Peyer's patch (tissue), 4 donors: ENCODE data around the gene DRD2.

Experiments
- CTCF ChIP-seq, 6 experiments: fragments of 450-650 bp in 4 of 6; fragments of 200-600 bp in 2 of 6; sonication (generic) in 1 of 6; IDR thresholded peaks; one replicate each; pipeline ENCODE4 v1.5.1; 2017 to 2019; ENCODE audit warnings: antibody characterized with exemption in 6 of 6, mild to moderate bottlenecking in 3 of 6, moderate library complexity in 1 of 6
- POLR2A ChIP-seq, 2 donors: fragments of 450-650 bp; IDR thresholded peaks; one replicate each; pipeline ENCODE4 v1.5.1; 2017; ENCODE audit warnings: antibody characterized with exemption in 2 of 2, mild to moderate bottlenecking in 2 of 2, moderate library complexity in 2 of 2

GRCh38 chr11:113365895-113366294 lies 109.3 kb downstream of the DRD2 start:
- no peak for TF ChIP-seq CTCF (IDR thresholded peaks at IDR 0.05)
- TF ChIP-seq POLR2A (IDR thresholded peaks at IDR 0.05): no peak
